ENCODE measurements around the gene IDH3B. TPM values are rescaled to one million over a fixed set of nuclear protein-coding genes. Genes with fewer than 3 reads are reported as not detected.
A peak's percentile ranks its signal among the peaks of the same experiment; 100 is the strongest.

Gene IDH3B
- total and polyA plus RNA-seq, 2 donors (not counting 3 experiments of a cell fraction or from before 2014, with no cell fraction given): 86.9 to 177 TPM

DNA sequence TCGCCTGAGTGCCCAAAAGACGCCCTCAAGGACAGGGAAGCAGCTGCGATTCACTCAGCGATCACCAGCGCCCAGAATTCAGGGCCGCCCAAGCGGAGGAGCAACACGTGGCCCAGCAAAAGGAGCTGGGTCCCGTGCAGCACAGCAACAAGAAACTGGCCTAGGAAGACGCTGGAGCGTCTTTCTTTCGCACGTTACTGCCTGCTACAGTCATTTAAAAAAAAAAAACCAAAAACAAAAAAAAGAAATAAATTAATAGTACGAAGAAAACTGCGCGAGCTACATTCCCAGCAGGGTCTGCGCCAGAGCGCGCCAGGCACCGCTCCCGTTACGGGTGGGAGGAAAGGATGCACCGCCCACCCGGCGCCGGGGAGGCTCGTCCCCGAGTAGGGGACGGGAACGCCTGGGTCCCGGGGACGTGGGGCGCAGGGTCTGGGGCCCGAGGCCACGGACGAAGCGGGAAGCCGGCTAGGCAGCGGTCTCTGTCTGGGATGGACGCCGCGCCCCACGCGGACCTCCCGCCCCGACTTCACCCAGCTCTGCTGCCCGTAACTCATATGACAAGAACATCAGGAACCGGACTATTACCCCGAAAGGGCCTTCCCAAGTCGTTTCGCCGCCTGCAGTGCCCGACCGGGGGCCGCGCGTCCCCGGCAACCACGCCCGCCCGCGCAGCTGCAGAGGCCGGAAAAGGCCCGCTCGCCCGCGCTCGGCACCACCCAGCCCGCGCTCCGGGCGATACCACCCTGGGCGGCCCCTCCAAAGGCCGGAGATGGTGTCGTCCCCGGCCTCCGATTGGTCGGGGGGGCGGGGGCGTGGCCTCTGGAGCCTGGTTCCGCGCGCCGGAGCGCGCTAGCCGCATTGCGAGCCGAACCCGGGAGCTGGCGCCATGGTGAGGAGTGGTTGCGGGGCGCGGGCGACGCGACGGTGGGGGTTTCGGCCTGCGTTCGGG, 12.0 kb downstream of the IDH3B start, which contains the start of gene NOP56:
TSS of gene NOP56 (plus strand) at position 861 of the 952 bp plus-strand sequence. CDS start at position 890, 29 bp downstream.
- Histone ChIP-seq H3K79me2 (ENCODE audit: control insufficient read depth, insufficient read depth, low read length) (peaks cover 53% of the 10 kb centered on the region), H3K4me1 (ENCODE audit: control insufficient read depth, extremely low read depth, insufficient read depth, low read length) (peaks cover 25% of the 10 kb centered on the region), H3K27me3 (ENCODE audit: control insufficient read depth in 2 of 2, insufficient read depth in 2 of 2, low read length in 2 of 2) (no peaks in the 10 kb centered on the region), H3K9me3 (replicated peaks; ENCODE audit: control insufficient read depth, insufficient read depth, low read length) (no peaks in the 10 kb centered on the region), H3K9me1 (replicated peaks; ENCODE audit: control insufficient read depth, extremely low read depth, insufficient read depth, low read length) (no peaks in the 10 kb centered on the region), H3K36me3 (ENCODE audit: control insufficient read depth in 2 of 2, extremely low read depth in 1 of 2, insufficient read depth in 2 of 2, low read length in 2 of 2) (peaks cover 26 to 27% of the 10 kb centered on the region in 2 experiments), H3K27ac (ENCODE audit: insufficient read depth, low read depth, low read length) (peak within 1 kb of the TSS; percentile 51), H2AFZ (ENCODE audit: low read depth, low read length) (peak within 1 kb of the TSS; percentile 19), H3K4me2 (ENCODE audit: insufficient read depth, low read length) (peak within 1 kb of the TSS; percentile 93), H3K4me3 (replicated peaks in 1 of 3; ENCODE audit: insufficient read depth in 1 of 3, low read depth in 1 of 3, low read length in 3 of 3) (peak within 1 kb of the TSS; percentile 94 to 98 (median 96)), H3K9ac (replicated peaks; ENCODE audit: extremely low read depth, insufficient read depth, low read length) (peak within 1 kb of the TSS; percentile 94), H4K20me1 (replicated peaks; ENCODE audit: control insufficient read depth, extremely low read depth, insufficient read depth, low read length) (peaks cover 3% of the 10 kb centered on the region)
- TF ChIP-seq POLR2A (IDR thresholded peaks at IDR 0.05; ENCODE audit: low read depth, low read length): peak; percentile 92
- no peak for TF ChIP-seq POLR2AphosphoS5 (IDR thresholded peaks at IDR 0.05; ENCODE audit: insufficient read depth, low read depth, low read length)
- peak; percentile 81 for TF ChIP-seq MYC (IDR thresholded peaks at IDR 0.05; ENCODE audit: low read depth, low read length)
- TF ChIP-seq, protein P1, sequence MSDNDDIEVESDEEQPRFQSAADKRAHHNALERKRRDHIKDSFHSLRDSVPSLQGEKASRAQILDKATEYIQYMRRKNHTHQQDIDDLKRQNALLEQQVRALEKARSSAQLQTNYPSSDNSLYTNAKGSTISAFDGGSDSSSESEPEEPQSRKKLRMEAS (IDR thresholded peaks at IDR 0.05; ENCODE audit: insufficient read depth, insufficient read length): peak; percentile 79
- TF ChIP-seq FOS (IDR thresholded peaks at IDR 0.05; ENCODE audit: borderline replicate concordance, insufficient read depth, low read length): no peak
- POLR2A ChIA-PET: interaction anchor here (0.6 to 2.0 kb wide), 7 partner anchors 10 to 309 kb away, joined by 3 to 9 read pairs (median 4); partner anchors contain the start of genes IDH3B and SNRPB
- FAIRE-seq (peak; percentile 83), DNase-seq (ENCODE audit: low read depth, low spot score) (peak; percentile 86)
- intact Hi-C loops (cut with micrococcal nuclease): loop anchor here (1.0 to 10.0 kb wide), 4 partner anchors 145 to 547 kb away; partner anchors contain the start of genes SNRPB, STK35 and ZNF343
- dilution Hi-C loops (cut with MboI; ENCODE audit: extremely low pct_ligation_motif_present, low sequenced_read_pairs): no loop called here
- CTCF ChIA-PET: interaction anchor here (0.9 to 2.7 kb wide), 7 partner anchors 11 to 445 kb away, joined by 3 to 16 read pairs (median 4); no protein-coding TSS in a partner anchor
- TSS peak; percentile 73 for BruUV-seq (replicated peaks)

DNA sequence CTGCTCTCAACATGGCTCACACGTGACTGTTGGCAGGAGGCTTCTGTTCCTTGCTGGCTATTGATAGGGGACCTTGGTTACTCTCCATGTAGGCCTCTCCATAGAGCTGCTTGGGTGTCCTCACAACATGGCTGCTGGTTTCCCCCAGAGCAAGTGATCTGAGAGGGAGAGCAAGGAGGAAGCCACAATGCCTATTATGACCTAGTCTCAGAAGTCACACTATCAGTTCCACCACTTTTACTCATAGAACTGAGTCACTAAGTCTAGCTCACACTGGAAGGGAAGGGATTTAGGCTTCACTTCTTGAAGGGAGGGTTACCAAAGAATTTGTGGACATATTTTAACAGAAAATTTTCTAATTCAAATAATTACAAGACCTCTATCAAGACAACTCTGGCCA, 20.3 kb downstream of the IDH3B start:
- POLR2A ChIA-PET: no interaction called here
- CTCF ChIA-PET: no interaction called here

More for the DNA sequence above, 20.3 kb downstream of the IDH3B start:
- H3K27me3 ChIP-seq (ENCODE audit: control insufficient read depth in 2 of 2, insufficient read depth in 2 of 2, low read length in 2 of 2): no peaks in the 10 kb centered on the region
- H3K4me1 ChIP-seq (ENCODE audit: control insufficient read depth, extremely low read depth, insufficient read depth, low read length): no peaks in the 10 kb centered on the region
- no peaks in the 10 kb centered on the region for H3K9me1 ChIP-seq (replicated peaks; ENCODE audit: control insufficient read depth, extremely low read depth, insufficient read depth, low read length)
- no peaks in the 10 kb centered on the region for H3K36me3 ChIP-seq (ENCODE audit: control insufficient read depth in 2 of 2, extremely low read depth in 1 of 2, insufficient read depth in 2 of 2, low read length in 2 of 2)
- TF ChIP-seq FOS (IDR thresholded peaks at IDR 0.05; ENCODE audit: borderline replicate concordance, insufficient read depth, low read length) (no peak), EZH2 (IDR thresholded peaks at IDR 0.05; ENCODE audit: borderline replicate concordance, low read depth, low read length, severe bottlenecking) (no peak), POLR2A (IDR thresholded peaks at IDR 0.05; ENCODE audit: low read depth, low read length) (no peak), JUN (IDR thresholded peaks at IDR 0.05; ENCODE audit: borderline replicate concordance, insufficient read depth, insufficient read length, low read depth) (no peak), POLR2AphosphoS5 (IDR thresholded peaks at IDR 0.05; ENCODE audit: insufficient read depth, low read depth, low read length) (no peak), GATA2 (IDR thresholded peaks at IDR 0.05; ENCODE audit: insufficient read depth, insufficient read length, low read depth, low read length) (no peak), MYC (IDR thresholded peaks at IDR 0.05; ENCODE audit: low read depth, low read length) (no peak)
- TF ChIP-seq, protein P2, sequence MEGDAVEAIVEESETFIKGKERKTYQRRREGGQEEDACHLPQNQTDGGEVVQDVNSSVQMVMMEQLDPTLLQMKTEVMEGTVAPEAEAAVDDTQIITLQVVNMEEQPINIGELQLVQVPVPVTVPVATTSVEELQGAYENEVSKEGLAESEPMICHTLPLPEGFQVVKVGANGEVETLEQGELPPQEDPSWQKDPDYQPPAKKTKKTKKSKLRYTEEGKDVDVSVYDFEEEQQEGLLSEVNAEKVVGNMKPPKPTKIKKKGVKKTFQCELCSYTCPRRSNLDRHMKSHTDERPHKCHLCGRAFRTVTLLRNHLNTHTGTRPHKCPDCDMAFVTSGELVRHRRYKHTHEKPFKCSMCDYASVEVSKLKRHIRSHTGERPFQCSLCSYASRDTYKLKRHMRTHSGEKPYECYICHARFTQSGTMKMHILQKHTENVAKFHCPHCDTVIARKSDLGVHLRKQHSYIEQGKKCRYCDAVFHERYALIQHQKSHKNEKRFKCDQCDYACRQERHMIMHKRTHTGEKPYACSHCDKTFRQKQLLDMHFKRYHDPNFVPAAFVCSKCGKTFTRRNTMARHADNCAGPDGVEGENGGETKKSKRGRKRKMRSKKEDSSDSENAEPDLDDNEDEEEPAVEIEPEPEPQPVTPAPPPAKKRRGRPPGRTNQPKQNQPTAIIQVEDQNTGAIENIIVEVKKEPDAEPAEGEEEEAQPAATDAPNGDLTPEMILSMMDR (IDR thresholded peaks at IDR 0.05; ENCODE audit: extremely low read depth in 1 of 2, insufficient read depth in 1 of 2, low read depth in 1 of 2, low read length in 2 of 2): no peak
- TF ChIP-seq, protein P1 (IDR thresholded peaks at IDR 0.05; ENCODE audit: insufficient read depth, insufficient read length): no peak
- H3K9me3 ChIP-seq (replicated peaks; ENCODE audit: control insufficient read depth, insufficient read depth, low read length): no peaks in the 10 kb centered on the region
- no peak overlapping the region for H3K4me3 ChIP-seq (replicated peaks in 1 of 3; ENCODE audit: insufficient read depth in 1 of 3, low read depth in 1 of 3, low read length in 3 of 3)
- no peak overlapping the region for H2AFZ ChIP-seq (ENCODE audit: low read depth, low read length)
- no peaks in the 10 kb centered on the region for H4K20me1 ChIP-seq (replicated peaks; ENCODE audit: control insufficient read depth, extremely low read depth, insufficient read depth, low read length)
- no peak overlapping the region for H3K4me2 ChIP-seq (ENCODE audit: insufficient read depth, low read length)
- no peaks in the 10 kb centered on the region for H3K79me2 ChIP-seq (ENCODE audit: control insufficient read depth, insufficient read depth, low read length)
- intact Hi-C loops (cut with micrococcal nuclease) (no loop called here), dilution Hi-C loops (cut with MboI; ENCODE audit: extremely low pct_ligation_motif_present, low sequenced_read_pairs) (no loop called here)
- no TSS peak for BruUV-seq (replicated peaks)
- FAIRE-seq (no peak), DNase-seq (ENCODE audit: low read depth, low spot score) (no peak)
- no peak overlapping the region for H3K27ac ChIP-seq (ENCODE audit: insufficient read depth, low read depth, low read length)
- no peak overlapping the region for H3K9ac ChIP-seq (replicated peaks; ENCODE audit: extremely low read depth, insufficient read depth, low read length)
